ENCODE results near the gene GAB2. TPM values are rescaled to one million over a fixed set of nuclear protein-coding genes. Genes with fewer than 3 reads are reported as not detected.

The GAB2 gene
- total and polyA plus RNA-seq, 2 of the 4 experiments (the other 2 are of a cell fraction), result 3.3 to 5.9 TPM

GRCh38 chr11:78400702-78401101 is 16.9 kb downstream of the GAB2 start:
- BruUV-seq (replicated peaks), result no TSS peak
- no peak overlapping the region for H2AFZ ChIP-seq (replicated peaks; ENCODE audit: low read length, poor library complexity)
- H3K9ac ChIP-seq (ENCODE audit: low read depth, low read length), result no peak overlapping the region
- no peak overlapping the region for H2BK5ac ChIP-seq (ENCODE audit: low read depth, low read length, poor library complexity, severe bottlenecking)
- no peak overlapping the region; the same call in 1 of the 2 replicates for H2AK5ac ChIP-seq (ENCODE audit: low read depth, low read length)
- in situ Hi-C loops (cut with MboI; ENCODE audit: low sequenced_read_pairs) (no loop called here), dilution Hi-C loops (cut with HindIII; ENCODE audit: low sequenced_read_pairs, unreplicated experiment) (no loop called here), intact Hi-C loops (cut with micrococcal nuclease) (no loop called here)
- CTCF ChIA-PET, result no interaction called here
- H4K8ac ChIP-seq (ENCODE audit: low read depth in 2 of 2, low read length in 2 of 2), result no peak overlapping the region
- H4K5ac ChIP-seq (ENCODE audit: low read depth, low read length), result no peak overlapping the region
- H3K23ac ChIP-seq (ENCODE audit: low read depth, low read length), result no peak overlapping the region
- H3K4ac ChIP-seq (ENCODE audit: low read depth, low read length), result no peak overlapping the region
- no peak overlapping the region for H2AK9ac ChIP-seq (replicated peaks; ENCODE audit: low read depth, low read length, poor library complexity)
- H3K56ac ChIP-seq (ENCODE audit: extremely low read depth, insufficient read depth, low read length), result no peak overlapping the region
- WGBS, 2 experiments (ENCODE audit: extremely low coverage in 2 of 2, insufficient read length in 1 of 2), result 80% methylated on average over 1 of the region's 3 CpGs; no CpG with 5 or more reads in 1 of the 2 experiments
- no peaks in the 10 kb centered on the region for H3K4me1 ChIP-seq (ENCODE audit: control insufficient read depth, insufficient read depth, low read length)
- POLR2A ChIA-PET (ENCODE audit: unreplicated experiment), result no interaction called here
- H3K14ac ChIP-seq (replicated peaks; ENCODE audit: low read depth, low read length), result no peak overlapping the region
- H4K20me1 ChIP-seq (ENCODE audit: insufficient read depth, low read length), result peaks cover 5% of the 10 kb centered on the region
- H3K4me3 ChIP-seq (ENCODE audit: insufficient read depth, low read depth, low read length), result no peak overlapping the region
- no peak overlapping the region for H3K27ac ChIP-seq (ENCODE audit: insufficient read depth, low read length)
- no peak overlapping the region for H2BK15ac ChIP-seq (ENCODE audit: low read depth, low read length)
- no peak overlapping the region for H2BK20ac ChIP-seq (ENCODE audit: low read depth, low read length)
- H3K9me3 ChIP-seq (ENCODE audit: control insufficient read depth, insufficient read depth, low read length), result no peaks in the 10 kb centered on the region
- DNase-seq, result no peak
- H3K27me3 ChIP-seq (ENCODE audit: control insufficient read depth, insufficient read depth, low read length), result no peaks in the 10 kb centered on the region
- peaks cover 5% of the 10 kb centered on the region; the same call in 1 of the 2 replicates for H3K9me1 ChIP-seq (ENCODE audit: insufficient read depth, low read length)
- no peak overlapping the region for H4K91ac ChIP-seq (ENCODE audit: insufficient read depth, low read depth, low read length)
- H3K79me1 ChIP-seq (ENCODE audit: low read depth in 1 of 2, low read length in 2 of 2), result peaks cover 35 to 37% of the 10 kb centered on the region in 2 experiments
- no peaks in the 10 kb centered on the region for H3K36me3 ChIP-seq (ENCODE audit: control insufficient read depth, insufficient read depth, low read length)
- TF ChIP-seq CHD1 (IDR thresholded peaks at IDR 0.05; ENCODE audit: low read depth, low read length), result no peak
- TF ChIP-seq, protein P1, sequence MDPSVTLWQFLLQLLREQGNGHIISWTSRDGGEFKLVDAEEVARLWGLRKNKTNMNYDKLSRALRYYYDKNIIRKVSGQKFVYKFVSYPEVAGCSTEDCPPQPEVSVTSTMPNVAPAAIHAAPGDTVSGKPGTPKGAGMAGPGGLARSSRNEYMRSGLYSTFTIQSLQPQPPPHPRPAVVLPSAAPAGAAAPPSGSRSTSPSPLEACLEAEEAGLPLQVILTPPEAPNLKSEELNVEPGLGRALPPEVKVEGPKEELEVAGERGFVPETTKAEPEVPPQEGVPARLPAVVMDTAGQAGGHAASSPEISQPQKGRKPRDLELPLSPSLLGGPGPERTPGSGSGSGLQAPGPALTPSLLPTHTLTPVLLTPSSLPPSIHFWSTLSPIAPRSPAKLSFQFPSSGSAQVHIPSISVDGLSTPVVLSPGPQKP (IDR thresholded peaks at IDR 0.05; ENCODE audit: borderline replicate concordance, low read depth, low read length), result no peak
- no peak overlapping the region for H2BK120ac ChIP-seq (ENCODE audit: low read depth, low read length)
- H3K18ac ChIP-seq (ENCODE audit: low read depth, low read length), result no peak overlapping the region
- no peak for ATAC-seq (ENCODE audit: low read depth)
- no peak overlapping the region for H3K4me2 ChIP-seq (ENCODE audit: low read depth, low read length)

All from IMR-90 (cell line).